Measurements from ENCODE around the gene KRTAP8-1.

DNA sequence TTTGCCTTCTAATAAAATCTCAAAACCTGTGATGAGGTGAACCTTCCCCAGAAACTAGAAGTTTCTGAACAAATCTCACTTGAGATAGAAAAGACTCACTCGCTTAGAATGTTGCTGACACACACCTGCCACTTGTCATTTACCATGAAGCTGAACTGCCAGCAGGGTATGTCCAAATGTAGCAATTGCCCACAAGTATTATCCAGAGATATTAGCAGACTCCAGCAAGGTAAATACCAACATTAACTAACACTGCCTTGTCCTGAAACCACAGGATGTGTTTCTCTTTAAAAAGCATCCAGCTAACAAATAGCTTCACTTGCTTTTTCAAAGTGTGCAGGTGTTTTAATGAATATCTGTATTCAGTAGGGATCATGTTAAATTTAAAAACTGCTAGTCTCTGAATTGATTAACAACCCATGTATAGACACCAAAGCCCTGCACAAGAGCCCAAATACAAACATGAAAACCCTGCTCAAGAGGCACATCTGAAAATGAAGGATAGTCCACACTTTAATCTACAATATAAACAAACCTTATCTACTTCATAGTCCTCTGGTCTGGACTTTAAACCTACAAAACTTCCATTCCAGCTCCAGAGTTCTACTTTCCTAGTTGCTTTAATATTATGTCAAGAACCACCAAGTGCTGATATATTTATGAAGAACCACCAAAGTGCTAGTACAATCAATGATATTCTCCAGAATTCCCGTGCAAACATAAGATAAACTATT lies 19.3 kb downstream of the KRTAP8-1 start:
- TF ChIP-seq, protein P1, sequence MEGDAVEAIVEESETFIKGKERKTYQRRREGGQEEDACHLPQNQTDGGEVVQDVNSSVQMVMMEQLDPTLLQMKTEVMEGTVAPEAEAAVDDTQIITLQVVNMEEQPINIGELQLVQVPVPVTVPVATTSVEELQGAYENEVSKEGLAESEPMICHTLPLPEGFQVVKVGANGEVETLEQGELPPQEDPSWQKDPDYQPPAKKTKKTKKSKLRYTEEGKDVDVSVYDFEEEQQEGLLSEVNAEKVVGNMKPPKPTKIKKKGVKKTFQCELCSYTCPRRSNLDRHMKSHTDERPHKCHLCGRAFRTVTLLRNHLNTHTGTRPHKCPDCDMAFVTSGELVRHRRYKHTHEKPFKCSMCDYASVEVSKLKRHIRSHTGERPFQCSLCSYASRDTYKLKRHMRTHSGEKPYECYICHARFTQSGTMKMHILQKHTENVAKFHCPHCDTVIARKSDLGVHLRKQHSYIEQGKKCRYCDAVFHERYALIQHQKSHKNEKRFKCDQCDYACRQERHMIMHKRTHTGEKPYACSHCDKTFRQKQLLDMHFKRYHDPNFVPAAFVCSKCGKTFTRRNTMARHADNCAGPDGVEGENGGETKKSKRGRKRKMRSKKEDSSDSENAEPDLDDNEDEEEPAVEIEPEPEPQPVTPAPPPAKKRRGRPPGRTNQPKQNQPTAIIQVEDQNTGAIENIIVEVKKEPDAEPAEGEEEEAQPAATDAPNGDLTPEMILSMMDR (IDR thresholded peaks at IDR 0.05) = no peak
- no peak for TF ChIP-seq POLR2A (IDR thresholded peaks at IDR 0.05)
